ENCODE data around the gene PHLPP1. TPM values are rescaled to one million over a fixed set of nuclear protein-coding genes. Genes with fewer than 3 reads are reported as not detected.

Gene PHLPP1
- total RNA-seq, 1 donor from 2014 or later = 5.1 TPM

Other genes starting within 250 kb of the PHLPP1 start
- gene ZCCHC2, start 192.5 kb upstream of the PHLPP1 start, total RNA-seq = 18.2 TPM

Data from Right ventricle myocardium inferior (tissue), 1 donor.